Gastroesophageal sphincter (tissue), 3 donors: ENCODE data around the gene P3R3URF.

Experiments used
- POLR2A ChIP-seq, 2 donors: fragments of 450-650 bp; IDR thresholded peaks; one replicate each; pipeline ENCODE4 v1.6.1; 2017; ENCODE audit warnings: antibody characterized with exemption in 2 of 2, mild to moderate bottlenecking in 2 of 2, moderate library complexity in 1 of 2
- POLR2AphosphoS5 ChIP-seq: sonication (generic); formaldehyde crosslinking; IDR thresholded peaks from one replicate; pipeline ENCODE4 v1.6.1; 2017; ENCODE audit warnings: antibody characterized with exemption
- TF ChIP-seq, protein P1 (sequence below), 4 experiments: fragments of 200-600 bp in 2 of 4; fragments of 450-650 bp in 2 of 4; sonication (generic) in 1 of 4; IDR thresholded peaks; one replicate each; pipeline ENCODE4 v1.5.1; 2017 to 2019; ENCODE audit warnings: antibody characterized with exemption in 4 of 4, mild to moderate bottlenecking in 2 of 4, moderate library complexity in 2 of 4

DNA sequence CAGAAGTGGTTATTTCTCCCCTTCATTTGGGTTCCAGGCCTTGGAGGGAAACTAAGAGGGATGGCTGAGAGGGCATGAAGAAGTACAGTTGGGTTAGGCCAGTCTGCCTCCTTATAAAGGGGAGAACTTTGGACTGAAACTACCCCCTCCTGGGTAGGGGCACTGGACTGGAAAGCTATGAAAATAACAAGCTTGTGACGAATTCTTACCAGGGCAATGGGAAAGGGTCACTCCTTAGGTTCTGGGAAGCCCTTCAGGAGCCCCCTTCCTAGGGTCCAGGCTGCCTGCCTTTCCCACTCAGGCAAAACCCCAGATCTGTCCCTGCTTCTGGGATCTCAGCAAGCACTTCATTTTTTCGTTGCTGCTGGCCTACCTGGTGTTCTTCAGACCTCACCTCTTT, 9.8 kb upstream of the P3R3URF start:
- TF ChIP-seq, protein P1, sequence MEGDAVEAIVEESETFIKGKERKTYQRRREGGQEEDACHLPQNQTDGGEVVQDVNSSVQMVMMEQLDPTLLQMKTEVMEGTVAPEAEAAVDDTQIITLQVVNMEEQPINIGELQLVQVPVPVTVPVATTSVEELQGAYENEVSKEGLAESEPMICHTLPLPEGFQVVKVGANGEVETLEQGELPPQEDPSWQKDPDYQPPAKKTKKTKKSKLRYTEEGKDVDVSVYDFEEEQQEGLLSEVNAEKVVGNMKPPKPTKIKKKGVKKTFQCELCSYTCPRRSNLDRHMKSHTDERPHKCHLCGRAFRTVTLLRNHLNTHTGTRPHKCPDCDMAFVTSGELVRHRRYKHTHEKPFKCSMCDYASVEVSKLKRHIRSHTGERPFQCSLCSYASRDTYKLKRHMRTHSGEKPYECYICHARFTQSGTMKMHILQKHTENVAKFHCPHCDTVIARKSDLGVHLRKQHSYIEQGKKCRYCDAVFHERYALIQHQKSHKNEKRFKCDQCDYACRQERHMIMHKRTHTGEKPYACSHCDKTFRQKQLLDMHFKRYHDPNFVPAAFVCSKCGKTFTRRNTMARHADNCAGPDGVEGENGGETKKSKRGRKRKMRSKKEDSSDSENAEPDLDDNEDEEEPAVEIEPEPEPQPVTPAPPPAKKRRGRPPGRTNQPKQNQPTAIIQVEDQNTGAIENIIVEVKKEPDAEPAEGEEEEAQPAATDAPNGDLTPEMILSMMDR (IDR thresholded peaks at IDR 0.05) = no peak
- TF ChIP-seq POLR2A (IDR thresholded peaks at IDR 0.05) = no peak
- TF ChIP-seq POLR2AphosphoS5 = no peak
